PC-9 (cell line): ENCODE data around the gene CAT. TPM values are rescaled to one million over a fixed set of nuclear protein-coding genes. Genes with fewer than 3 reads are reported as not detected.

Source experiments
- Bru-seq: library from RNA; stranded (reverse); fragments of 400-500 nt; gene quantifications from one replicate; lab custom pipeline; 2021; lab: Mats Ljungman, UMichigan
- BruChase-seq, 2 experiments: library from RNA; stranded (reverse); fragments of 400-500 nt; gene quantifications; one replicate each; lab custom pipeline; 2021; lab: Mats Ljungman, UMichigan
- BruUV-seq: library from RNA; stranded (reverse); fragments of 400-500 nt; replicated peaks from 2 replicates; lab custom pipeline; 2021; lab: Mats Ljungman, UMichigan
- CTCF ChIA-PET: fragments of 300-600 bp; sonication (Branson Sonifier 250); formaldehyde crosslinking; loops from one replicate; lab custom pipeline; 2022; ENCODE audit warnings: antibody characterized with exemption; lab: Charles Lee
- POLR2A ChIA-PET: fragments of 300-600 bp; sonication (Branson Sonifier 250); formaldehyde crosslinking; loops from one replicate; lab custom pipeline; 2022; ENCODE audit warnings: antibody characterized with exemption; ENCODE audit not compliant: unreplicated experiment; lab: Charles Lee
- DNase-seq, 2 experiments: peaks; one replicate each; pipeline versions ENCODE4 v3.0.0 to v3.0.0-alpha.2; 2015 to 2022; ENCODE audit warnings: mixed read lengths in 1 of 2
- H2AFZ ChIP-seq: fragments of 200-600 bp; sonication (generic); 2 replicates; pipeline ENCODE4 v1.8.1; 2017; ENCODE audit warnings: antibody characterized with exemption
- H3F3A ChIP-seq: fragments of 200-600 bp; sonication (generic); 2 replicates; pipeline ENCODE4 v1.8.1; 2017; ENCODE audit warnings: antibody characterized with exemption, mild to moderate bottlenecking, low read depth; ENCODE audit not compliant: insufficient read depth
- H3K27ac ChIP-seq: fragments of 200-600 bp; sonication (generic); 2 replicates; pipeline ENCODE4 v1.6.1; 2016; ENCODE audit warnings: mixed run types
- H3K27me3 ChIP-seq: fragments of 200-600 bp; sonication (generic); 2 replicates; pipeline ENCODE4 v1.6.1; 2016; ENCODE audit warnings: low read depth, mixed run types; ENCODE audit not compliant: insufficient read depth
- H3K36me3 ChIP-seq: fragments of 200-600 bp; sonication (generic); 2 replicates; pipeline ENCODE4 v1.6.1; 2016; ENCODE audit warnings: low read depth, mixed run types
- H3K4me1 ChIP-seq: fragments of 200-600 bp; sonication (generic); replicated peaks from 2 replicates; pipeline ENCODE4 v1.6.1; 2016; ENCODE audit warnings: mixed run types; ENCODE audit not compliant: insufficient read depth
- H3K4me2 ChIP-seq: fragments of 200-600 bp; sonication (generic); 2 replicates; pipeline ENCODE4 v1.6.1; 2017; ENCODE audit warnings: mixed run types
- H3K4me3 ChIP-seq: fragments of 200-600 bp; sonication (generic); 2 replicates; pipeline ENCODE4 v1.6.1; 2016; ENCODE audit warnings: mixed run types
- H3K79me2 ChIP-seq: fragments of 200-600 bp; sonication (generic); 2 replicates; pipeline ENCODE4 v1.6.1; 2017; ENCODE audit warnings: low read depth, mixed run types
- H3K9me2 ChIP-seq: fragments of 200-600 bp; sonication (generic); 2 replicates; pipeline ENCODE4 v1.8.1; 2017; ENCODE audit warnings: mild to moderate bottlenecking; ENCODE audit not compliant: insufficient read depth
- H3K9me3 ChIP-seq: fragments of 200-600 bp; sonication (generic); 2 replicates; pipeline ENCODE4 v1.8.1; 2016; ENCODE audit warnings: low read depth; ENCODE audit not compliant: insufficient read depth
- H4K20me1 ChIP-seq: fragments of 200-600 bp; sonication (generic); 2 replicates; pipeline ENCODE4 v1.8.1; 2017; ENCODE audit not compliant: insufficient read depth
- EZH2 ChIP-seq: fragments of 200-600 bp; sonication (generic); IDR thresholded peaks from 2 replicates; pipeline ENCODE4 v1.8.0; 2017; ENCODE audit warnings: antibody characterized with exemption, low read depth
- intact Hi-C: fragments of 100-400 bp; cut with micrococcal nuclease; formaldehyde crosslinking; loops from one replicate; pipeline ENCODE4 v1.10.0; 2022; ENCODE audit not compliant: unreplicated experiment
- long read RNA-seq: library from polyadenylated mRNA; stranded (forward); transcript quantifications from one replicate; pipeline ENCODE4 v2.0.0, GENCODE V29; 2022
- total RNA-seq: library from RNA; stranded (reverse); gene quantifications from 2 replicates; pipeline ENCODE4 v1.2.3, GENCODE V29; 2021
- TF ChIP-seq, protein P1 (sequence below): fragments of 200-600 bp; sonication (generic); conservative IDR thresholded peaks from 2 replicates; pipeline ENCODE4 v1.6.1; 2017; ENCODE audit warnings: mixed run types, antibody characterized with exemption, mild to moderate bottlenecking, moderate library complexity

Gene CAT
- total RNA-seq (54.4 and 63.4 TPM in 2 replicates), Bru-seq, nascent RNA (percentile 73 among the genes with signal in this experiment), BruChase-seq, experiment 1, labeled RNA remaining after a 2-hour chase (percentile 63 among the genes with signal in this experiment), BruChase-seq, experiment 2, labeled RNA remaining after a 6-hour chase (percentile 73 among the genes with signal in this experiment)
- long read RNA-seq, transcript CAT-201 (13 exons, 2,302 nt), result major isoform, 135 of 151 reads
- long read RNA-seq, partial matches to known transcripts, result 13 of 151 reads
- long read RNA-seq, other reads (novel, unspliced or antisense), result 3 of 151 reads

DNA sequence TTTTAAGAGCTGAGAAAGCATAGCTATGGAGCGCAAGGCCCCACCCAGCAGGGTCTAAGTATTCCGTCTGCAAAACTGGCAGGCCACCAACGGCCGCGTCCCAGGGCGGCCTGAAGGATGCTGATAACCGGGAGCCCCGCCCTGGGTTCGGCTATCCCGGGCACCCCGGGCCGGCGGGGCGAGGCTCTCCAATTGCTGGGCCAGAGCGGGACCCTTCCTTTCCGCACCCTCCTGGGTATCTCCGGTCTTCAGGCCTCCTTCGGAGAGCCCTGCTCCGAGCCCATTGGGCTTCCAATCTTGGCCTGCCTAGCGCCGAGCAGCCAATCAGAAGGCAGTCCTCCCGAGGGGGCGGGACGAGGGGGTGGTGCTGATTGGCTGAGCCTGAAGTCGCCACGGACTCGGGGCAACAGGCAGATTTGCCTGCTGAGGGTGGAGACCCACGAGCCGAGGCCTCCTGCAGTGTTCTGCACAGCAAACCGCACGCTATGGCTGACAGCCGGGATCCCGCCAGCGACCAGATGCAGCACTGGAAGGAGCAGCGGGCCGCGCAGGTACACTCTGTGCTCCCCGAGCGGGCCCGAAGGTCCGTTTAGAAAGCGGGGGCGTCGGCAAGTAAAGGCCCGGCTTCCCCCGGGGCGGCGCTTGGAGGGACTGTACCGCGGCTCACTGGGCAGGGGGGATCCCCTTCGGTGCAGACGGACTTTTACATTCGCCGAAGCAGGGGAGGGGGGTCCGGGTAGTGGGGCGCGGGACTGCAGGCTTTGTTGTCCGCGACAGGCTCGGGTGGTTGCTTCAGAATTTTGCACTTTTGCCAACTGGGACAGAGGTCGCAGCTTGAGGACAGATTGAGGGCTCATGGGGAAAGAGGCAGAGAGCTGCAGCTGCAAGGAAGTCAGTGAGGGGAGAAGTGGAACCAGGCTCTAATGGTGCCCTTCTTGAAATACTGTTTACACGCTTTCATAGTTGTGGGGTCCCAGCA is at the start of gene CAT:
CAT (plus strand) TSS at position 406 of the 979 bp plus-strand sequence; CDS start at position 486, 80 bp downstream.
- ChIA-PET POLR2A (interaction anchor here (0.7 to 1.0 kb wide), 4 partner anchors 11 to 68 kb away, joined by 3 to 5 read pairs (median 4); no protein-coding TSS in a partner anchor), CTCF (interaction anchor here (1.6 kb wide), 1 partner anchor 72 kb away, joined by 4 read pairs; no protein-coding TSS in a partner anchor)
- intact Hi-C loops, result loop anchor here (2.0 to 5.0 kb wide), 2 partner anchors 42 to 68 kb away; no protein-coding TSS in a partner anchor

DNA sequence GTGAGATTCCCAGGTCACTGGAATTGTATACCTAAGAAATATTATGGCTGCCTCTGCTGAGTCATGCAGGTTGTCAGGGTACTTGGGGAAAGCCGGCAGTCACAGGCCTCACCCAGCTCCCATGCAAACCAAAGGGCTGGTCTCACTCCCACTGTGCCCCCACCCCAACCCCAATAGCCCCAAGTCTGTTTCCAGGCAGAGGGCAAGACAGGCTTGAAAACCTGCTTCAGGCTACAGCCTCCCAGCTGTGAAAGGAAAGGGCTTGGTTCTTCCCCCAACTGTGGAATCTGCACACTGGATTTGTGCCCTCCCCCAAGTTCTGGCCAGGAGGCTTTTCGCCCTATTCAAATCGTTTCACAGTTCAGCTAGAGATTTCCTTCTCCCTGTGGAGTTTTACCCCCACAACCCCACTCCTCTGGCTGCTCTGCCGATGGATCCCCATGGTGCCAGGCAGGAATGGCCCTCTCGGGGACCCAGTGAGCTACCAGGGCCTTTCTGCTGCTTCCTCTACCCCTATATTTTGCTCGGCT is 43.9 kb upstream of the CAT start:
- no peaks in the 10 kb centered on the region for H4K20me1 ChIP-seq
- DNase-seq, result peak in 1 of 2 experiments; percentile 67
- TSS peak; percentile 54 for BruUV-seq
- POLR2A ChIA-PET, result no interaction called here
- H3K27me3 ChIP-seq, result no peaks in the 10 kb centered on the region
- peaks cover 33% of the 10 kb centered on the region for H3K4me1 ChIP-seq
- H3K4me2 ChIP-seq, result 0 out of 2 replicates have a peak overlapping the region, but pooled peaks have one; percentile 9
- H3K27ac ChIP-seq, result 0 out of 2 replicates have a peak overlapping the region, but pooled peaks have one; percentile 13
- TF ChIP-seq, protein P1, sequence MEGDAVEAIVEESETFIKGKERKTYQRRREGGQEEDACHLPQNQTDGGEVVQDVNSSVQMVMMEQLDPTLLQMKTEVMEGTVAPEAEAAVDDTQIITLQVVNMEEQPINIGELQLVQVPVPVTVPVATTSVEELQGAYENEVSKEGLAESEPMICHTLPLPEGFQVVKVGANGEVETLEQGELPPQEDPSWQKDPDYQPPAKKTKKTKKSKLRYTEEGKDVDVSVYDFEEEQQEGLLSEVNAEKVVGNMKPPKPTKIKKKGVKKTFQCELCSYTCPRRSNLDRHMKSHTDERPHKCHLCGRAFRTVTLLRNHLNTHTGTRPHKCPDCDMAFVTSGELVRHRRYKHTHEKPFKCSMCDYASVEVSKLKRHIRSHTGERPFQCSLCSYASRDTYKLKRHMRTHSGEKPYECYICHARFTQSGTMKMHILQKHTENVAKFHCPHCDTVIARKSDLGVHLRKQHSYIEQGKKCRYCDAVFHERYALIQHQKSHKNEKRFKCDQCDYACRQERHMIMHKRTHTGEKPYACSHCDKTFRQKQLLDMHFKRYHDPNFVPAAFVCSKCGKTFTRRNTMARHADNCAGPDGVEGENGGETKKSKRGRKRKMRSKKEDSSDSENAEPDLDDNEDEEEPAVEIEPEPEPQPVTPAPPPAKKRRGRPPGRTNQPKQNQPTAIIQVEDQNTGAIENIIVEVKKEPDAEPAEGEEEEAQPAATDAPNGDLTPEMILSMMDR, result no peak
- TF ChIP-seq EZH2, result no peak
- H3K9me2 ChIP-seq, result no peaks in the 10 kb centered on the region
- intact Hi-C loops, result loop anchor here (5.0 kb wide), 1 partner anchor 42 kb away; the partner anchor contains the start of gene CAT
- H3K4me3 ChIP-seq, result no peak overlapping the region
- H2AFZ ChIP-seq, result no peak overlapping the region
- CTCF ChIA-PET, result no interaction called here
- H3K36me3 ChIP-seq, result no peaks in the 10 kb centered on the region
- peaks cover 4% of the 10 kb centered on the region; the same call in 1 of the 2 replicates for H3K9me3 ChIP-seq
- H3K79me2 ChIP-seq, result no peaks in the 10 kb centered on the region
- H3F3A ChIP-seq, result peaks cover 13% of the 10 kb centered on the region

More for the DNA sequence above, at the start of gene CAT:
- H3K4me2 ChIP-seq, result peak within 1 kb of the TSS; percentile 99
- peaks cover 49% of the 10 kb centered on the region for H3K79me2 ChIP-seq
- no peaks in the 10 kb centered on the region for H3F3A ChIP-seq
- H3K27ac ChIP-seq, result peak within 1 kb of the TSS; percentile 54
- no TSS peak for BruUV-seq
- peaks cover 12% of the 10 kb centered on the region; the same call in 1 of the 2 replicates for H3K36me3 ChIP-seq
- peaks cover 4% of the 10 kb centered on the region for H4K20me1 ChIP-seq
- DNase-seq, result peak; percentile 96 to 99
- no peaks in the 10 kb centered on the region for H3K9me2 ChIP-seq
- no peaks in the 10 kb centered on the region for H3K27me3 ChIP-seq
- peaks cover 6% of the 10 kb centered on the region; the same call in 1 of the 2 replicates for H3K9me3 ChIP-seq
- H2AFZ ChIP-seq, result peak within 1 kb of the TSS; percentile 97
- no peak for TF ChIP-seq EZH2
- peak within 1 kb of the TSS; percentile 90 for H3K4me3 ChIP-seq
- H3K4me1 ChIP-seq, result peaks cover 20% of the 10 kb centered on the region

DNA sequence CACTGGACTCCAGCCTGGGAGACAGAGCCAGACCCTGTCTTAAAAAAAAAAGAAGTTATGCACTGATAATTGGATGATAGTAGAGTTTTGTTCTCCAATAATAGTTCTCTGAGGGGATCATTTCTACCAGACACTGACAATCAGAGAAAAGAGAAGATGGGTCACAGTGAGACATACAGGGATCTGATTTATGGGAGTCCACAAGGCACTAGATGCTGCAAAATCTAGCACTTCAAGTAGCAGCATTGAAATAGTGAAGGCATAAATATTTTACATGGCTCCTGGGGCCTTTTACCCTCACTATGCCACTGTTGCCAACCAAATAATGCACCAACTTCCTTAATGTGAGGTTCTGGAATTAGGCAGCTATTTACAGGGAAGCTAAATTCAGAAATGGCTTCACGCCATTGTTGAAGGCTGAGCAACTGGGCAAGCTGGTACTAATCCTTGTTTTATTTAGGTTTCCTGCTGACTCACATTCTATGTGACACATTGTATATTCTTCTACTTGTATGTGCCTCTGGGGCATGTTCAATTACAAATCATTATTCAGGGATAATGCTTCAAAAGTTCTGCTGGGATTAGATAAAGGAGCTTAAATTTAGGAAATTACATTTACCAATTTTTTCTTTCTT is 42.7 kb upstream of the CAT start:
- TF ChIP-seq, protein P1, result no peak
- no peak for TF ChIP-seq EZH2
- CTCF ChIA-PET, result interaction anchor here (0.5 to 0.8 kb wide), 4 partner anchors 16 to 175 kb away, joined by 3 to 13 read pairs (median 3); no protein-coding TSS in a partner anchor

More for the DNA sequence above, 42.7 kb upstream of the CAT start:
- Histone ChIP-seq H3K36me3 (no peaks in the 10 kb centered on the region), H3K9me3 (peaks cover 10% of the 10 kb centered on the region; the same call in 1 of the 2 replicates), H3K9me2 (no peaks in the 10 kb centered on the region), H4K20me1 (no peaks in the 10 kb centered on the region), H3F3A (peaks cover 13% of the 10 kb centered on the region), H3K27me3 (no peaks in the 10 kb centered on the region), H3K4me2 (peak overlapping the region; percentile 35), H3K4me3 (no peak overlapping the region), H3K27ac (peak overlapping the region; percentile 77), H3K79me2 (no peaks in the 10 kb centered on the region), H2AFZ (no peak overlapping the region), H3K4me1 (peaks cover 33% of the 10 kb centered on the region)
- peak; percentile 51 to 95 for DNase-seq
- BruUV-seq, result no TSS peak
- intact Hi-C loops, result loop anchor here (5.0 kb wide), 1 partner anchor 41 kb away; the partner anchor contains the start of gene CAT
- POLR2A ChIA-PET, result interaction anchor here (0.6 to 0.9 kb wide), 6 partner anchors 19 to 1533 kb away, joined by 3 to 4 read pairs (median 4); partner anchors contain the start of gene CAT
